ENCODE measurements around the gene PNLIPRP2. TPM values are rescaled to one million over a fixed set of nuclear protein-coding genes. Genes with fewer than 3 reads are reported as not detected.

PNLIPRP2 gene
- total RNA-seq, 1 experiment from 2014 or later = 0.24 TPM

DNA sequence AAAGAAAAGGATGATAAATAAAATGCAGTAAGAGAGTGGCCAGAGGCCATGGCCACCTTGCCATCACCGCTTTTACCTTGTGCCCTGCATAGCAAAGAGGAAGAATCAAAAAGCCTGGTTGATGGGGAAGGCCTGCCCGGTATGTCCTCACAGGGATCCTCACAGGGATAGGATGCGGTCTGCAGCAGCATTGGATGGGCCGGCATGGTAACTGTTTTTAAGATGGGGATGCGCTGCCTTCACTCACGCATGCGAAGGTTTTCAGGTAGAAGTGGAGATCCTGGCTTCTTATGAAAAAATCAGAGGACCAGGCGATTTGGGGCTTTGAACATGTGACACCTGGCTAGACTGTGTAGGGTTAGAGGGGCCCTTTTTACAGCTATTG is 12.5 kb downstream of the PNLIPRP2 start:
- no peak for DNase-seq
- no peak overlapping the region for H3K4ac ChIP-seq (ENCODE audit: low read depth, low read length)
- no peak overlapping the region for H3K23ac ChIP-seq (ENCODE audit: insufficient read length, low read depth, low read length)
- H3K79me2 ChIP-seq (ENCODE audit: insufficient read depth, low read length) = no peaks in the 10 kb centered on the region
- H3K23me2 ChIP-seq (ENCODE audit: insufficient read length, low read depth, low read length, poor library complexity, severe bottlenecking) = no peaks in the 10 kb centered on the region
- no peak overlapping the region for H4K91ac ChIP-seq (ENCODE audit: insufficient read length, low read depth, low read length)
- no peaks in the 10 kb centered on the region for H3K79me1 ChIP-seq (ENCODE audit: insufficient read depth, low read depth, low read length, poor library complexity, severe bottlenecking)
- H4K5ac ChIP-seq (ENCODE audit: insufficient read length, low read depth, low read length) = no peak overlapping the region
- H3K4me2 ChIP-seq (ENCODE audit: insufficient read depth, insufficient read length, low read length) = no peak overlapping the region
- H2BK12ac ChIP-seq (ENCODE audit: insufficient read length, low read depth, low read length) = no peak overlapping the region
- no peak overlapping the region for H3K9ac ChIP-seq (ENCODE audit: extremely low read depth, insufficient read length, low read length)
- peaks cover 11 to 12% of the 10 kb centered on the region in 2 experiments for H3K4me1 Mint-ChIP-seq
- no peaks in the 10 kb centered on the region for H3K36me3 Mint-ChIP-seq (ENCODE audit: insufficient read depth in 1 of 3, low read depth in 3 of 3)
- no peak overlapping the region for H2AK5ac ChIP-seq (ENCODE audit: insufficient read length, low read length)
- H3K18ac ChIP-seq (ENCODE audit: insufficient read length, low read depth, low read length) = no peak overlapping the region
- H3K56ac ChIP-seq (ENCODE audit: insufficient read length, low read depth, low read length) = no peak overlapping the region
- no peak overlapping the region for H2BK15ac ChIP-seq (ENCODE audit: low read depth, low read length)
- no peak overlapping the region for H2BK20ac ChIP-seq (ENCODE audit: low read depth, low read length, poor library complexity, severe bottlenecking)
- WGBS (ENCODE audit: extremely low coverage, insufficient read length, low lambda C conversion rate) = no CpG with 5 or more reads among the region's 8 CpGs
- H3K9me3 Mint-ChIP-seq = no peaks in the 10 kb centered on the region
- no peaks in the 10 kb centered on the region for H3K9me3 ChIP-seq (ENCODE audit: control insufficient read depth, low read depth, low read length)
- H3K14ac ChIP-seq (ENCODE audit: insufficient read depth, low read length) = no peak overlapping the region
- no peak overlapping the region for H2BK5ac ChIP-seq (ENCODE audit: insufficient read length, low read length)
- no peak overlapping the region for H3K27ac ChIP-seq (ENCODE audit: insufficient read length, low read depth, low read length)
- peaks cover 8% of the 10 kb centered on the region for H3K27me3 Mint-ChIP-seq (ENCODE audit: low read depth)
- H3T11ph ChIP-seq (ENCODE audit: low read length) = no peak overlapping the region
- H3K4me3 Mint-ChIP-seq = no peak overlapping the region; a peak in 1 of 5 replicates
- H4K8ac ChIP-seq (replicated peaks; ENCODE audit: insufficient read length, low read depth, low read length) = no peak overlapping the region
- no peak overlapping the region for H2AFZ ChIP-seq (ENCODE audit: low read length)
- no peak overlapping the region for H2BK120ac ChIP-seq (ENCODE audit: low read depth, low read length, poor library complexity, severe bottlenecking)
- no peaks in the 10 kb centered on the region for H3K4me1 ChIP-seq (ENCODE audit: insufficient read depth, low read length)
- no peak overlapping the region for H3K27ac Mint-ChIP-seq
- no peaks in the 10 kb centered on the region for H4K20me1 ChIP-seq (ENCODE audit: control insufficient read depth, insufficient read depth, insufficient read length)
- no peaks in the 10 kb centered on the region for H3K27me3 ChIP-seq (ENCODE audit: insufficient read depth, low read length)
- TF ChIP-seq, protein P1, sequence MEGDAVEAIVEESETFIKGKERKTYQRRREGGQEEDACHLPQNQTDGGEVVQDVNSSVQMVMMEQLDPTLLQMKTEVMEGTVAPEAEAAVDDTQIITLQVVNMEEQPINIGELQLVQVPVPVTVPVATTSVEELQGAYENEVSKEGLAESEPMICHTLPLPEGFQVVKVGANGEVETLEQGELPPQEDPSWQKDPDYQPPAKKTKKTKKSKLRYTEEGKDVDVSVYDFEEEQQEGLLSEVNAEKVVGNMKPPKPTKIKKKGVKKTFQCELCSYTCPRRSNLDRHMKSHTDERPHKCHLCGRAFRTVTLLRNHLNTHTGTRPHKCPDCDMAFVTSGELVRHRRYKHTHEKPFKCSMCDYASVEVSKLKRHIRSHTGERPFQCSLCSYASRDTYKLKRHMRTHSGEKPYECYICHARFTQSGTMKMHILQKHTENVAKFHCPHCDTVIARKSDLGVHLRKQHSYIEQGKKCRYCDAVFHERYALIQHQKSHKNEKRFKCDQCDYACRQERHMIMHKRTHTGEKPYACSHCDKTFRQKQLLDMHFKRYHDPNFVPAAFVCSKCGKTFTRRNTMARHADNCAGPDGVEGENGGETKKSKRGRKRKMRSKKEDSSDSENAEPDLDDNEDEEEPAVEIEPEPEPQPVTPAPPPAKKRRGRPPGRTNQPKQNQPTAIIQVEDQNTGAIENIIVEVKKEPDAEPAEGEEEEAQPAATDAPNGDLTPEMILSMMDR (conservative IDR thresholded peaks at IDR 0.05) = no peak
